Muscle of back (tissue), 13 donors: ENCODE measurements around the gene FTSJ3. TPM values are rescaled to one million over a fixed set of nuclear protein-coding genes. Genes with fewer than 3 reads are reported as not detected.
A peak's percentile ranks its signal among the peaks of the same experiment; 100 is the strongest.
"Not testable (repeated sequence)": the region's sequence is repeated elsewhere in the genome, so short reads cannot be mapped to it uniquely, and the experiment has no call there.

Experiments
- DNase-seq, 3 donors: peaks; one replicate each; pipeline versions ENCODE4 v3.0.0 to v3.0.0-alpha.2; 2013
- long read RNA-seq, 9 donors: transcript quantifications; one replicate each; lab custom pipeline, GENCODE V29; 2026
- polyA plus RNA-seq, 10 donors: library from polyadenylated mRNA; unstranded; fragments of 120-200 nt; gene quantifications; one replicate each; pipeline ENCODE4 v1.2.1, GENCODE V29; 2013; ENCODE audit not compliant: insufficient read length in 10 of 10

The FTSJ3 gene
- 10 to 100 TPM; 29.7 to 38.3 (median 33.2) TPM for polyA plus RNA-seq
- long read RNA-seq, donor 1, partial matches to known transcripts: 61 of 100 reads
- long read RNA-seq, donor 1, other reads (novel, unspliced or antisense): 35 of 100 reads
- long read RNA-seq, donor 2, partial matches to known transcripts: 56 of 87 reads
- long read RNA-seq, donor 2, other reads (novel, unspliced or antisense): 28 of 87 reads
- long read RNA-seq, donor 3: 0 reads
- long read RNA-seq, donor 4, partial matches to known transcripts: 8 of 9 reads
- long read RNA-seq, donor 4, other reads (novel, unspliced or antisense): 0 of 9 reads
- long read RNA-seq, donor 5, partial matches to known transcripts: 0 of 2 reads
- long read RNA-seq, donor 5, other reads (novel, unspliced or antisense): 0 of 2 reads
- long read RNA-seq, donor 6, partial matches to known transcripts: 17 of 17 reads
- long read RNA-seq, donor 6, other reads (novel, unspliced or antisense): 0 of 17 reads
- long read RNA-seq, donor 7, partial matches to known transcripts: 16 of 17 reads
- long read RNA-seq, donor 7, other reads (novel, unspliced or antisense): 0 of 17 reads
- long read RNA-seq, donor 8, partial matches to known transcripts: 50 of 75 reads
- long read RNA-seq, donor 8, other reads (novel, unspliced or antisense): 23 of 75 reads
- long read RNA-seq, donor 9: 0 reads

GRCh38 chr17:63827002-63827800 is at the start of gene FTSJ3, which contains the start of gene PSMC5:
Gene FTSJ3 (minus strand): TSS chr17:63827663. CDS start chr17:63826902, 761 bp downstream.
Gene PSMC5 (plus strand): TSS chr17:63827431. CDS start chr17:63827491, 60 bp downstream.
- DNase-seq: peak; percentile 96 to 99 (median 98)

GRCh38 chr17:63874693-63875092 is 47.2 kb upstream of the FTSJ3 start:
- DNase-seq: not testable (repeated sequence)

- DNase-seq: not testable (repeated sequence)
Observed at GRCh38 chr17:63874061-63874626, 46.7 kb upstream of the FTSJ3 start.

GRCh38 chr17:63873577-63873976 is 46.1 kb upstream of the FTSJ3 start, which contains the start of gene CSH2:
Gene CSH2 (minus strand): TSS chr17:63873677. CDS start chr17:63873614, 63 bp downstream.
- DNase-seq: not testable (repeated sequence)

- DNase-seq: not testable (repeated sequence)
Observed at GRCh38 chr17:63871646-63872365, 44.3 kb upstream of the FTSJ3 start.

GRCh38 chr17:63870292-63870665 is 42.8 kb upstream of the FTSJ3 start:
- not testable (repeated sequence) for DNase-seq

GRCh38 chr17:63869491-63870291 is 42.2 kb upstream of the FTSJ3 start:
- DNase-seq: not testable (repeated sequence)

GRCh38 chr17:63866625-63867024 is 39.2 kb upstream of the FTSJ3 start:
- DNase-seq: not testable (repeated sequence)

GRCh38 chr17:63859257-63859656 is 31.8 kb upstream of the FTSJ3 start:
- no peak for DNase-seq

GRCh38 chr17:63856425-63856824 is 29.0 kb upstream of the FTSJ3 start:
- not testable (repeated sequence) for DNase-seq

GRCh38 chr17:63855185-63855584 is 27.7 kb upstream of the FTSJ3 start:
- DNase-seq: no peak

GRCh38 chr17:63854709-63855108 is 27.2 kb upstream of the FTSJ3 start:
- DNase-seq: no peak

GRCh38 chr17:63853260-63853659 is 25.8 kb upstream of the FTSJ3 start:
- DNase-seq: no peak

- no peak for DNase-seq
Observed at GRCh38 chr17:63850401-63850800, 22.9 kb upstream of the FTSJ3 start.

GRCh38 chr17:63848834-63849689 is 21.6 kb upstream of the FTSJ3 start:
- peak; percentile 87 to 96 (median 92) for DNase-seq

GRCh38 chr17:63847525-63848249 is 20.2 kb upstream of the FTSJ3 start:
- DNase-seq: no peak

GRCh38 chr17:63845509-63845908 is 18.0 kb upstream of the FTSJ3 start:
- no peak for DNase-seq
